Smooth muscle cell (in vitro differentiated cells): ENCODE data around the gene NTSR1. TPM values are rescaled to one million over a fixed set of nuclear protein-coding genes. Genes with fewer than 3 reads are reported as not detected.
A peak's percentile ranks its signal among the peaks of the same experiment; 100 is the strongest.

ENCODE experiments used
- DNase-seq: peaks from one replicate; lab custom pipeline; 2025; ENCODE audit not compliant: unreplicated experiment; lab: John Stamatoyannopoulos, UW
- H2AFZ ChIP-seq: fragments of 200-600 bp; sonication (generic); 2 replicates; pipeline ENCODE4 v1.6.0; 2016; ENCODE audit warnings: antibody characterized with exemption, low read depth, mild to moderate bottlenecking
- H3F3A ChIP-seq: fragments of 200-600 bp; sonication (generic); 2 replicates; pipeline ENCODE4 v1.6.0; 2017; ENCODE audit warnings: antibody characterized with exemption, low read depth
- H3K27ac ChIP-seq: fragments of 200-600 bp; sonication (generic); 2 replicates; pipeline ENCODE4 v1.5.1; 2016; ENCODE audit warnings: low read depth, mild to moderate bottlenecking
- H3K27me3 ChIP-seq: fragments of 200-600 bp; sonication (generic); 2 replicates; pipeline ENCODE4 v1.6.1; 2016; ENCODE audit warnings: low read depth, mild to moderate bottlenecking
- H3K36me3 ChIP-seq: fragments of 200-600 bp; sonication (generic); 2 replicates; pipeline ENCODE4 v1.5.1; 2016; ENCODE audit warnings: low read depth
- H3K4me1 ChIP-seq: fragments of 200-600 bp; sonication (generic); 2 replicates; pipeline ENCODE4 v1.5.1; 2016; ENCODE audit warnings: low read depth
- H3K4me2 ChIP-seq: fragments of 200-600 bp; sonication (generic); 2 replicates; pipeline ENCODE4 v1.6.0; 2016; ENCODE audit warnings: mild to moderate bottlenecking
- H3K4me3 ChIP-seq: fragments of 200-600 bp; sonication (generic); 2 replicates; pipeline ENCODE4 v1.5.1; 2016; ENCODE audit warnings: mild to moderate bottlenecking
- H3K79me2 ChIP-seq: fragments of 200-600 bp; sonication (generic); 2 replicates; pipeline ENCODE4 v1.6.0; 2016; ENCODE audit warnings: low read depth, mild to moderate bottlenecking
- H3K9ac ChIP-seq: fragments of 200-600 bp; sonication (generic); 2 replicates; pipeline ENCODE4 v1.6.0; 2016; ENCODE audit warnings: low read depth
- H3K9me3 ChIP-seq: fragments of 200-600 bp; sonication (generic); replicated peaks from 2 replicates; pipeline ENCODE4 v1.5.1; 2016; ENCODE audit warnings: low read depth
- H4K20me1 ChIP-seq: fragments of 200-600 bp; sonication (generic); 2 replicates; pipeline ENCODE4 v1.6.0; 2016; ENCODE audit warnings: low read depth
- CTCF ChIP-seq: fragments of 200-600 bp; sonication (generic); IDR thresholded peaks from 2 replicates; pipeline ENCODE4 v1.5.1; 2017; ENCODE audit warnings: borderline replicate concordance, mild to moderate bottlenecking, antibody characterized with exemption; ENCODE audit not compliant: insufficient read depth, poor library complexity, severe bottlenecking
- WGBS: methylation state at CpG from one replicate; pipeline ENCODE4 v1.1.7; 2016; ENCODE audit warnings: low lambda C conversion rate; 5-methylcytosine and 5-hydroxymethylcytosine counted together
- polyA plus RNA-seq: library from polyadenylated mRNA; unstranded; fragments of >200 nt; fragmentation: Nextera tagmentation; extraction: Ambion mirVana; gene quantifications from 2 replicates; pipeline ENCODE4 v1.2.1, GENCODE V29; 2016
- total RNA-seq: library from RNA; depleted of rRNA; stranded (reverse); fragments of >200 nt; gene quantifications from 2 replicates; pipeline ENCODE4 v1.2.3, GENCODE V29; 2014

The NTSR1 gene
- total and polyA plus RNA-seq, 2 experiments from 2014 or later, result 0.09 TPM; not detected in 1

GRCh38 chr20:62691487-62691886 is 17.1 kb upstream of the NTSR1 start:
- no peak for TF ChIP-seq CTCF
- H3K4me2 ChIP-seq, result peak overlapping the region; percentile 3
- no peaks in the 10 kb centered on the region for H3F3A ChIP-seq
- peak overlapping the region; percentile 35 for H3K27ac ChIP-seq
- no peaks in the 10 kb centered on the region for H3K79me2 ChIP-seq
- H3K9ac ChIP-seq, result no peak overlapping the region
- no peaks in the 10 kb centered on the region for H3K27me3 ChIP-seq
- no peaks in the 10 kb centered on the region for H3K9me3 ChIP-seq
- WGBS, result 37% methylated on average over 15 of the region's 15 CpGs
- H3K4me1 ChIP-seq, result peaks cover under 1% of the 10 kb centered on the region
- H2AFZ ChIP-seq, result no peak overlapping the region
- DNase-seq, result no peak
- H3K4me3 ChIP-seq, result no peak overlapping the region
- no peaks in the 10 kb centered on the region for H3K36me3 ChIP-seq
- H4K20me1 ChIP-seq, result no peaks in the 10 kb centered on the region

- Histone ChIP-seq H3K4me3 (no peak overlapping the region), H2AFZ (no peak overlapping the region), H4K20me1 (no peaks in the 10 kb centered on the region), H3K4me2 (peak overlapping the region; percentile 3), H3K4me1 (no peaks in the 10 kb centered on the region), H3F3A (no peaks in the 10 kb centered on the region), H3K9ac (no peak overlapping the region), H3K79me2 (no peaks in the 10 kb centered on the region), H3K27me3 (no peaks in the 10 kb centered on the region), H3K9me3 (no peaks in the 10 kb centered on the region), H3K27ac (peak overlapping the region; percentile 35), H3K36me3 (no peaks in the 10 kb centered on the region)
- no peak for TF ChIP-seq CTCF
- DNase-seq, result no peak
- 45% methylated on average over 6 of the region's 8 CpGs for WGBS
Measured at GRCh38 chr20:62692176-62692575, 16.5 kb upstream of the NTSR1 start.

DNA sequence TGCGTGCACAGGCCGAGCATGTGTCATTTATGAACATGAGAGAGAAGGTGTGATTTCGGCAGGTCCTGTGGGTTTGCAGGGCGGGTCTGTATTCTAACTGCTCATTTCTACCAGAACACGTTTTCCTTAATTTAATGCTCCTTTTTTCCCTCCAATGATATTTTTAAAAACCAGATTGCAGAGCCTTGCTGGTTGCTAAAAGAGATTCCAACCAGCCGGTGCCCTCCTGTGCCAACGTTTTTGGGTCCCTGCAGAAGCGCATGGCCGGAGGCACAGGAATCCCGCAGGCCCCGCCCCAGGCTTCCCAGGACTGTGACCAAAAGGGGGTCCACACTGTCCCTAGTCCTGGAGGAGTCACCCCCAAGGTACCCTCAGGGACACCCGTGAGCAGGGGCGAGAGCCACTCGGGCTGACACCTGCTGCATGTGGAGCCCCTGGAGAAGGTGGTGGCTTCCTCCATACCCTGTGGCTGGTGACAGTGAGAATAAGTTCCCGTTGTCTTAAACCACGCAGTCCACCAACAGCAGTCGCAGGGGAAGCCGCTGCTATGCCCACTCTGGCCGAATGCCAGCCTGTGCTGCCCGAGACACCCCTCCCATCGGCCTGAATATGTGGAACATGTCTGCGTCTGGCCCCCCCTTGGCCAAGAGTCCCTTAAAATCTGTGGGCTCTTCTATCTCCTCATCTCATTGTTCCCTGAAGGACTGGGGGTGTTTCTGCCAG is 15.7 kb upstream of the NTSR1 start:
- TF ChIP-seq CTCF, result no peak
- no peak overlapping the region for H3K4me3 ChIP-seq
- DNase-seq, result no peak
- no peaks in the 10 kb centered on the region for H3K4me1 ChIP-seq
- no peaks in the 10 kb centered on the region for H3K27me3 ChIP-seq
- no peak overlapping the region for H3K27ac ChIP-seq
- no peak overlapping the region for H3K4me2 ChIP-seq
- H3F3A ChIP-seq, result no peaks in the 10 kb centered on the region
- WGBS, result 89% methylated on average over 22 of the region's 22 CpGs
- H2AFZ ChIP-seq, result no peak overlapping the region
- no peaks in the 10 kb centered on the region for H4K20me1 ChIP-seq
- H3K9me3 ChIP-seq, result no peaks in the 10 kb centered on the region
- no peaks in the 10 kb centered on the region for H3K79me2 ChIP-seq
- H3K9ac ChIP-seq, result no peak overlapping the region
- H3K36me3 ChIP-seq, result no peaks in the 10 kb centered on the region

DNA sequence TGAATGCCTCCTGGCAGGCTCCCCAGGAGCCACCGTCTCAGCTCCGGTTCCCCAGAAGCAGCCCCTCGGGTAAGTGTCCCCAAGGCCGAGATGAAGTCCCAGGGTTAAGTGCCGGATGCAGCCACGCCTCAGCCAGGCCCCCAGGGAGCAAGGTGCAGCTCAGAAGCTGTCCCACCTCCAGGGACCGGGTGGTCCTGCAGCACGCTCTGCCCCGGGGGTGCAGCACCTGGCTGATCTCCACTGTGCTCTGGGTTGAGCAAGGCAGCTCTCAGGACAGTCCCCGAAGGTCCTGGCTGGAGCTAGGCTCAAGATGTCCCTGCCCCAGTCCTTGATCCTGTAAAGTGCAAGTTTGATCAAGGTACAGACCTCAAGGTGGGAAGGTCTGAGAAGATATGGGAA is 15.1 kb upstream of the NTSR1 start:
- no peaks in the 10 kb centered on the region for H3K4me1 ChIP-seq
- no peak for DNase-seq
- no peak overlapping the region for H3K4me2 ChIP-seq
- H3K27ac ChIP-seq, result no peak overlapping the region
- H3K9ac ChIP-seq, result no peak overlapping the region
- H3K9me3 ChIP-seq, result no peaks in the 10 kb centered on the region
- no peaks in the 10 kb centered on the region for H3F3A ChIP-seq
- 88% methylated on average over 10 of the region's 10 CpGs for WGBS
- H2AFZ ChIP-seq, result no peak overlapping the region
- no peak overlapping the region for H3K4me3 ChIP-seq
- no peaks in the 10 kb centered on the region for H3K36me3 ChIP-seq
- H3K27me3 ChIP-seq, result no peaks in the 10 kb centered on the region
- TF ChIP-seq CTCF, result no peak
- no peaks in the 10 kb centered on the region for H3K79me2 ChIP-seq
- no peaks in the 10 kb centered on the region for H4K20me1 ChIP-seq
